ENCODE data around the gene AKAP6.

AKAP6 gene

DNA sequence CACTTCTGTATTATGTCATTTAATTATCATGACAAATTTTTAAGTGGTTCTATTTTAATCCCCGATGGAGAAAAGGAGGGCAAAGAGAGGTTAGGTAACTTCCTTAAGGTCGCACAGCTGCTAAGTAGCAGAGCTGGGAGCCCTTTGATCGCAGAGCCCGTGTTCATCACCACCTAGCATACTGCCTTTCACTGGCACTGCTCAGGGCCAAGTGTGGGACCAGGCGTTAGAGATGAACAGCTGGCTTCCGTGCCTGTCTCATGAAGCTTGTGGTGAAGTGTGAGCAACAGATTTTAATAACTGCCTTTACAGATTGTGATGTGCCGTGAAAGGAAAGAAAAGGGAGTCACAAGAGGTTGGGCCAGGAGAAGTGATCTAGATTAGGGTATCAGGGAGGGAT is 273.6 kb downstream of the AKAP6 start:
- TF ChIP-seq, protein P1, sequence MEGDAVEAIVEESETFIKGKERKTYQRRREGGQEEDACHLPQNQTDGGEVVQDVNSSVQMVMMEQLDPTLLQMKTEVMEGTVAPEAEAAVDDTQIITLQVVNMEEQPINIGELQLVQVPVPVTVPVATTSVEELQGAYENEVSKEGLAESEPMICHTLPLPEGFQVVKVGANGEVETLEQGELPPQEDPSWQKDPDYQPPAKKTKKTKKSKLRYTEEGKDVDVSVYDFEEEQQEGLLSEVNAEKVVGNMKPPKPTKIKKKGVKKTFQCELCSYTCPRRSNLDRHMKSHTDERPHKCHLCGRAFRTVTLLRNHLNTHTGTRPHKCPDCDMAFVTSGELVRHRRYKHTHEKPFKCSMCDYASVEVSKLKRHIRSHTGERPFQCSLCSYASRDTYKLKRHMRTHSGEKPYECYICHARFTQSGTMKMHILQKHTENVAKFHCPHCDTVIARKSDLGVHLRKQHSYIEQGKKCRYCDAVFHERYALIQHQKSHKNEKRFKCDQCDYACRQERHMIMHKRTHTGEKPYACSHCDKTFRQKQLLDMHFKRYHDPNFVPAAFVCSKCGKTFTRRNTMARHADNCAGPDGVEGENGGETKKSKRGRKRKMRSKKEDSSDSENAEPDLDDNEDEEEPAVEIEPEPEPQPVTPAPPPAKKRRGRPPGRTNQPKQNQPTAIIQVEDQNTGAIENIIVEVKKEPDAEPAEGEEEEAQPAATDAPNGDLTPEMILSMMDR (IDR thresholded peaks at IDR 0.05; ENCODE audit: control insufficient read depth, extremely low read depth, insufficient read depth) = no peak
- no peak overlapping the region for H3K4me3 ChIP-seq (ENCODE audit: low read depth, low read length)
- no peak for DNase-seq (ENCODE audit: low read depth)

DNA sequence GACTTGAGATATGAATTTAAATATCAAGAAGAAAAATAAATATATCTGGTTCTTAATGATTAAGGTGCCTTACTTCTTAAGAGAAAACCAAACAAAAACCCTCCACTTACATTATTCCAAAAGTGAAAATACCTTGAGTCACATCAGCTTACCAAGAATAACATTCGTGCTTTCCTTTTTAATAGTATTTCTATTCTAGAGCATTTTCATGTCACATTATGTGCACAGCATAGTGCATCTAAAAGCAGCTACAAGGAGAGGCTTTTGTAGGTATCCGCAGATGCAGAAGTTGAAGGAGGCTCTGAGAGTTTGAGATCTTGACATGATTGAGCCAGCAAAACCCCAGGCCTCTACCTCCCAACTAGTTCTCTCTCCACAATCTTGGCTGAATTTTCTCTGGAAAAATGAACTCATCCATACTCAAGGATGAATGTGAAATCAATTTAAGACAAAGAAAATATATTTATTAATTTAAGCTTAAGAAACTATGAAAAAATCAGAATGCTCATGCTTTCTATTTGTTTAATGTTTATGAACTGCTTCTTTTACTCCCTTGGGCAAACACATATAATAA is 275.0 kb downstream of the AKAP6 start:
- no peak for DNase-seq (ENCODE audit: low read depth)
- TF ChIP-seq, protein P1 (IDR thresholded peaks at IDR 0.05; ENCODE audit: control insufficient read depth, extremely low read depth, insufficient read depth) = no peak
- H3K4me3 ChIP-seq (ENCODE audit: low read depth, low read length) = no peak overlapping the region

DNA sequence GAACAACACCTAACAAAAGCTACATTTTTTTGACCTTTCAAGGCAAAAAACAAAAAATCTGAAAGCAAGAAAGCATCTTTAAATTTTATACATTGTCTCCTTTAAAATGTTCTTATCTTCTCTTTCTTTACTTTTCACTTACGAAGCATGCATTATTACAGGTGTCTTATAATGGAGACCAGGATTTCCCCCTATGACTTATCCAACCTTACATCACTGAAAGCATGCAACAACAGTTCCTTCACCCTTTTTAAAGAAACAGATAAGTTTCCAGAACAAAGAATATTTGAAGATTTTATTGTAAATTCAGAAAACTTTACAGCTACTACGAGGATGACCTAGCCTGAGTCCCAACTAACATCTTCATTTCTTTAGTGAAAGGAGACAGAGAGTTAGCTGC is 277.2 kb downstream of the AKAP6 start:
- H3K4me3 ChIP-seq (ENCODE audit: low read depth, low read length) = no peak overlapping the region
- DNase-seq (ENCODE audit: low read depth) = no peak
- TF ChIP-seq, protein P1 (IDR thresholded peaks at IDR 0.05; ENCODE audit: control insufficient read depth, extremely low read depth, insufficient read depth) = no peak

GRCh38 chr14:32607399-32607798 is 278.3 kb downstream of the AKAP6 start:
- H3K4me3 ChIP-seq (ENCODE audit: low read depth, low read length) = no peak overlapping the region
- TF ChIP-seq, protein P1 (IDR thresholded peaks at IDR 0.05; ENCODE audit: control insufficient read depth, extremely low read depth, insufficient read depth) = no peak
- DNase-seq (ENCODE audit: low read depth) = no peak

- TF ChIP-seq, protein P1 (IDR thresholded peaks at IDR 0.05; ENCODE audit: control insufficient read depth, extremely low read depth, insufficient read depth) = no peak
- H3K4me3 ChIP-seq (ENCODE audit: low read depth, low read length) = no peak overlapping the region
- no peak for DNase-seq (ENCODE audit: low read depth)
Measured at GRCh38 chr14:32608857-32609256, 279.8 kb downstream of the AKAP6 start.

GRCh38 chr14:32609388-32609787 is 280.3 kb downstream of the AKAP6 start:
- no peak for DNase-seq (ENCODE audit: low read depth)
- H3K4me3 ChIP-seq (ENCODE audit: low read depth, low read length) = no peak overlapping the region

More at GRCh38 chr14:32609388-32609787, 280.3 kb downstream of the AKAP6 start:
- TF ChIP-seq, protein P1 (IDR thresholded peaks at IDR 0.05; ENCODE audit: control insufficient read depth, extremely low read depth, insufficient read depth) = no peak
